H9 (cell line): ENCODE data around the gene ENPP6. TPM values are rescaled to one million over a fixed set of nuclear protein-coding genes. Genes with fewer than 3 reads are reported as not detected.

Experiments
- DNase-seq: peaks from one replicate; pipeline ENCODE4 v3.0.0-alpha.2; 2017
- H2AFZ ChIP-seq: one replicate; pipeline ENCODE4 v1.6.1; 2013; ENCODE audit warnings: mild to moderate bottlenecking, low read length, control low read depth, moderate library complexity
- H2AK5ac ChIP-seq: 2 replicates; pipeline ENCODE4 v1.6.1; 2013; ENCODE audit warnings: low read length, control low read depth, mixed read lengths; ENCODE audit not compliant: insufficient read length
- H2BK120ac ChIP-seq: one replicate; pipeline ENCODE4 v1.6.1; 2013; ENCODE audit warnings: low read depth, mild to moderate bottlenecking, low read length, control low read depth, inconsistent platforms; ENCODE audit not compliant: poor library complexity, severe bottlenecking
- H2BK12ac ChIP-seq: 2 replicates; pipeline ENCODE4 v1.6.1; 2013; ENCODE audit warnings: low read length, control low read depth, mixed read lengths, low read depth; ENCODE audit not compliant: insufficient read length
- H2BK15ac ChIP-seq: 2 replicates; pipeline ENCODE4 v1.6.1; 2013; ENCODE audit warnings: low read depth, low read length, control low read depth
- H2BK20ac ChIP-seq: one replicate; pipeline ENCODE4 v1.6.1; 2013; ENCODE audit warnings: low read depth, mild to moderate bottlenecking, low read length, control low read depth, inconsistent platforms; ENCODE audit not compliant: poor library complexity, severe bottlenecking
- H2BK5ac ChIP-seq: 2 replicates; pipeline ENCODE4 v1.6.1; 2013; ENCODE audit warnings: low read length, control low read depth, mixed read lengths; ENCODE audit not compliant: insufficient read length
- H3K14ac ChIP-seq: 2 replicates; pipeline ENCODE4 v1.6.1; 2013; ENCODE audit warnings: low read length, control low read depth; ENCODE audit not compliant: insufficient read depth
- H3K18ac ChIP-seq: 2 replicates; pipeline ENCODE4 v1.6.1; 2013; ENCODE audit warnings: low read depth, mild to moderate bottlenecking, mixed read lengths, low read length, control low read depth; ENCODE audit not compliant: insufficient read length
- H3K23ac ChIP-seq: 2 replicates; pipeline ENCODE4 v1.6.1; 2013; ENCODE audit warnings: low read length, control low read depth, mixed read lengths, low read depth; ENCODE audit not compliant: insufficient read length
- H3K23me2 ChIP-seq: 2 replicates; pipeline ENCODE4 v1.6.1; 2013; ENCODE audit warnings: low read depth, mild to moderate bottlenecking, mixed read lengths, low read length, control low read depth; ENCODE audit not compliant: insufficient read length, poor library complexity, severe bottlenecking
- H3K27ac ChIP-seq: 2 replicates; pipeline ENCODE4 v1.5.1; 2013; ENCODE audit warnings: low read length, control low read depth, mixed read lengths, low read depth; ENCODE audit not compliant: insufficient read length
- H3K27me3 ChIP-seq: 2 replicates; pipeline ENCODE4 v1.6.1; 2013; ENCODE audit warnings: low read length, control low read depth, inconsistent platforms; ENCODE audit not compliant: insufficient read depth
- H3K4ac ChIP-seq: 2 replicates; pipeline ENCODE4 v1.6.1; 2013; ENCODE audit warnings: low read depth, mild to moderate bottlenecking, control low read depth, inconsistent platforms, low read length, moderate library complexity
- H3K4me1 ChIP-seq: 2 replicates; pipeline ENCODE4 v1.6.1; 2013; ENCODE audit warnings: low read length, control low read depth, inconsistent platforms; ENCODE audit not compliant: insufficient read depth
- H3K4me2 ChIP-seq: 2 replicates; pipeline ENCODE4 v1.6.1; 2013; ENCODE audit warnings: low read length, control low read depth, mixed read lengths; ENCODE audit not compliant: insufficient read length, insufficient read depth
- H3K56ac ChIP-seq: 2 replicates; pipeline ENCODE4 v1.6.1; 2013; ENCODE audit warnings: low read depth, mild to moderate bottlenecking, mixed read lengths, low read length, control low read depth; ENCODE audit not compliant: insufficient read length
- H3K79me1 ChIP-seq: 2 replicates; pipeline ENCODE4 v1.6.1; 2013; ENCODE audit warnings: low read depth, mild to moderate bottlenecking, moderate library complexity, low read length, control low read depth, inconsistent platforms; ENCODE audit not compliant: insufficient read depth, poor library complexity, severe bottlenecking
- H3K79me2 ChIP-seq: 2 replicates; pipeline ENCODE4 v1.6.1; 2013; ENCODE audit warnings: low read length, control low read depth, inconsistent platforms; ENCODE audit not compliant: insufficient read depth
- H3K9ac ChIP-seq: 2 replicates; pipeline ENCODE4 v1.6.1; 2013; ENCODE audit warnings: low read length, control low read depth, mixed read lengths; ENCODE audit not compliant: insufficient read length; ENCODE audit errors: extremely low read depth
- H3K9me3 ChIP-seq: one replicate; pipeline ENCODE4 v1.6.1; 2013; ENCODE audit warnings: low read depth, low read length, inconsistent platforms; ENCODE audit not compliant: control insufficient read depth
- H3T11ph ChIP-seq: one replicate; pipeline ENCODE4 v1.6.1; 2013; ENCODE audit warnings: mild to moderate bottlenecking, low read length, control low read depth, inconsistent platforms
- H4K20me1 ChIP-seq: one replicate; pipeline ENCODE4 v1.6.1; 2013; ENCODE audit not compliant: control insufficient read depth, insufficient read length, insufficient read depth
- H4K5ac ChIP-seq: 2 replicates; pipeline ENCODE4 v1.6.1; 2013; ENCODE audit warnings: low read depth, mild to moderate bottlenecking, mixed read lengths, low read length, control low read depth; ENCODE audit not compliant: insufficient read length
- H4K8ac ChIP-seq: replicated peaks from 2 replicates; pipeline ENCODE4 v1.6.1; 2013; ENCODE audit warnings: low read length, control low read depth, mixed read lengths, low read depth; ENCODE audit not compliant: insufficient read length
- H4K91ac ChIP-seq: 2 replicates; pipeline ENCODE4 v1.6.1; 2013; ENCODE audit warnings: low read depth, mild to moderate bottlenecking, moderate library complexity, mixed read lengths, low read length, control low read depth; ENCODE audit not compliant: insufficient read length
- H3K27ac Mint-ChIP-seq, 3 experiments: 2 replicates in 2 of 3; 3 replicates in 1 of 3; pipeline ENCODE4 v1.8.0; 2020 to 2021; ENCODE audit warnings: mixed read lengths in 3 of 3, mild to moderate bottlenecking in 1 of 3, moderate library complexity in 1 of 3
- H3K27me3 Mint-ChIP-seq: 2 replicates; pipeline ENCODE4 v1.8.0; 2021; ENCODE audit warnings: low read depth, mild to moderate bottlenecking, moderate library complexity, mixed read lengths
- H3K36me3 Mint-ChIP-seq, 3 experiments: 2 replicates in 2 of 3; 3 replicates in 1 of 3; pipeline ENCODE4 v1.8.0; 2020 to 2021; ENCODE audit warnings: low read depth in 3 of 3, mixed read lengths in 3 of 3; ENCODE audit not compliant: insufficient read depth in 1 of 3
- H3K4me1 Mint-ChIP-seq, 2 experiments: 2 replicates each; pipeline ENCODE4 v1.8.0; 2020; ENCODE audit warnings: mixed read lengths in 2 of 2
- H3K4me3 Mint-ChIP-seq, 2 experiments: 2 replicates in 1 of 2; 3 replicates in 1 of 2; pipeline ENCODE4 v1.8.0; 2020 to 2021; ENCODE audit warnings: mild to moderate bottlenecking in 2 of 2, mixed read lengths in 2 of 2, moderate library complexity in 1 of 2
- H3K9me3 Mint-ChIP-seq, 2 experiments: 2 replicates in 1 of 2; 3 replicates in 1 of 2; pipeline ENCODE4 v1.8.0; 2020; ENCODE audit warnings: mild to moderate bottlenecking in 2 of 2, mixed read lengths in 2 of 2, moderate library complexity in 1 of 2
- WGBS: extraction: QIAGEN DNeasy Blood & Tissue Kit; methylation state at CpG from one replicate; pipeline ENCODE4 v1.1.7; 2013; ENCODE audit warnings: missing lambda C conversion rate, low lambda C conversion rate, mixed read lengths; ENCODE audit not compliant: insufficient read length; ENCODE audit errors: extremely low coverage; 5-methylcytosine and 5-hydroxymethylcytosine counted together
- long read RNA-seq: library from polyadenylated mRNA; unstranded; transcript quantifications from one replicate; pipeline ENCODE4 v2.0.0, GENCODE V29; 2020
- total RNA-seq: library from RNA; stranded (reverse); gene quantifications from 2 replicates; pipeline ENCODE4 v1.2.1, GENCODE V29; 2021
- TF ChIP-seq, protein P1 (sequence below): fragments of 200-600 bp; sonication (generic); conservative IDR thresholded peaks from 3 replicates; pipeline ENCODE4 v1.8.0; 2021; ENCODE audit warnings: antibody characterized with exemption, mild to moderate bottlenecking

Gene ENPP6
- total RNA-seq, result 0.09 TPM in 1 of 2 replicates, not detected in the other
- long read RNA-seq, partial matches to known transcripts, result 1 of 1 reads
- long read RNA-seq, other reads (novel, unspliced or antisense), result 0 of 1 reads

DNA sequence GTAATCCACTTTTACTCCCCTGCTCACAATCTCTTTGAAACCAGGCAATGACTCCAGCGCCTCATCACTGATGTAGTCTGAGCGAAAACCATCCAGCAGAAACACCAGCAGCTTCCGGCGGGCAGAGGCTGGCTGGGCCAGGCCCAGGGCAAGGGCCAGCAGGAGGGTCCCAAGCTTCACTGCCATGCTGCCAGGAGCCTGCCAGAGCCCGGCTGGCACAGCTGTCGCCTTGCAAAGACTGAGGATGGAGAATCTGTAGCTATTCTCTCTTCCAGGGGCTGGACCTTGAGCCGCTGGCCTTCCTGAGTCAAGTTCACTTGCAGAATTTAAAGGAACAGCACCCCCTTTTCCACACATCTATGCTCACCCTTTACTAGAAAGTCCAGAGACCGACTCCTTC is at the start of gene ENPP6:
Gene ENPP6 (minus strand): TSS at position 240 of the 400 bp plus-strand sequence. CDS start 54 bp downstream, at position 186.
- Histone ChIP-seq H2AFZ (no peak within 1 kb of the TSS), H2BK15ac (no peak within 1 kb of the TSS), H3K27me3 (no peaks in the 10 kb centered on the region), H3K23ac (no peak within 1 kb of the TSS), H2BK120ac (no peak within 1 kb of the TSS), H3K27ac (no peak within 1 kb of the TSS), H3T11ph (no peak within 1 kb of the TSS), H3K4me2 (no peak within 1 kb of the TSS), H2AK5ac (no peak within 1 kb of the TSS), H3K9ac (no peak within 1 kb of the TSS), H3K23me2 (no peaks in the 10 kb centered on the region), H4K5ac (no peak within 1 kb of the TSS), H3K79me2 (no peaks in the 10 kb centered on the region), H2BK20ac (no peak within 1 kb of the TSS), H2BK12ac (no peak within 1 kb of the TSS), H3K18ac (no peak within 1 kb of the TSS), H3K9me3 (no peaks in the 10 kb centered on the region), H3K4ac (no peak within 1 kb of the TSS), H4K20me1 (no peaks in the 10 kb centered on the region), H3K79me1 (no peaks in the 10 kb centered on the region), H2BK5ac (no peak within 1 kb of the TSS), H3K14ac (no peak within 1 kb of the TSS; the same call in 1 of the 2 replicates), H3K4me1 (no peaks in the 10 kb centered on the region), H4K8ac (no peak within 1 kb of the TSS), H4K91ac (no peak within 1 kb of the TSS), H3K56ac (no peak within 1 kb of the TSS)
- WGBS, result no CpG with 5 or more reads among the region's 8 CpGs
- TF ChIP-seq, protein P1, sequence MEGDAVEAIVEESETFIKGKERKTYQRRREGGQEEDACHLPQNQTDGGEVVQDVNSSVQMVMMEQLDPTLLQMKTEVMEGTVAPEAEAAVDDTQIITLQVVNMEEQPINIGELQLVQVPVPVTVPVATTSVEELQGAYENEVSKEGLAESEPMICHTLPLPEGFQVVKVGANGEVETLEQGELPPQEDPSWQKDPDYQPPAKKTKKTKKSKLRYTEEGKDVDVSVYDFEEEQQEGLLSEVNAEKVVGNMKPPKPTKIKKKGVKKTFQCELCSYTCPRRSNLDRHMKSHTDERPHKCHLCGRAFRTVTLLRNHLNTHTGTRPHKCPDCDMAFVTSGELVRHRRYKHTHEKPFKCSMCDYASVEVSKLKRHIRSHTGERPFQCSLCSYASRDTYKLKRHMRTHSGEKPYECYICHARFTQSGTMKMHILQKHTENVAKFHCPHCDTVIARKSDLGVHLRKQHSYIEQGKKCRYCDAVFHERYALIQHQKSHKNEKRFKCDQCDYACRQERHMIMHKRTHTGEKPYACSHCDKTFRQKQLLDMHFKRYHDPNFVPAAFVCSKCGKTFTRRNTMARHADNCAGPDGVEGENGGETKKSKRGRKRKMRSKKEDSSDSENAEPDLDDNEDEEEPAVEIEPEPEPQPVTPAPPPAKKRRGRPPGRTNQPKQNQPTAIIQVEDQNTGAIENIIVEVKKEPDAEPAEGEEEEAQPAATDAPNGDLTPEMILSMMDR, result no peak
- Mint-ChIP-seq H3K36me3 (no peaks in the 10 kb centered on the region; a peak in 1 of 7 replicates), H3K27me3 (peaks cover 2% of the 10 kb centered on the region), H3K27ac (0 out of 7 replicates have a peak within 1 kb of the TSS, but pooled peaks of 1 of the 3 experiments have one; percentile 63), H3K4me3 (no peak within 1 kb of the TSS), H3K4me1 (peaks cover 3 to 8% of the 10 kb centered on the region in 2 experiments; a peak in 3 of 4 replicates), H3K9me3 (peaks cover 3 to 7% of the 10 kb centered on the region in 2 experiments; a peak in 1 of 5 replicates)
- no peak for DNase-seq
